NCI-H1694 treated with DMSO at 0.1 percent for 48 hours (cell line): ENCODE data around the gene ADGRB2.

Experiments used
- DNase-seq: peaks from one replicate; lab custom pipeline; 2025; lab: John Stamatoyannopoulos, UW

ADGRB2 gene

GRCh38 chr1:31697369-31697984 is 66.7 kb downstream of the ADGRB2 start:
- DNase-seq: no peak

- DNase-seq: no peak
Measured at GRCh38 chr1:31696242-31696641, 67.9 kb downstream of the ADGRB2 start.

- DNase-seq: no peak
Measured at GRCh38 chr1:31695327-31695726, 68.8 kb downstream of the ADGRB2 start.

- no peak for DNase-seq
Measured at GRCh38 chr1:31694964-31695313, 69.2 kb downstream of the ADGRB2 start.

- DNase-seq: no peak
Measured at GRCh38 chr1:31694069-31694963, 69.8 kb downstream of the ADGRB2 start.

- peak; percentile 71 for DNase-seq
Measured at GRCh38 chr1:31693231-31693630, 70.9 kb downstream of the ADGRB2 start.

- no peak for DNase-seq
Measured at GRCh38 chr1:31691951-31692350, 72.2 kb downstream of the ADGRB2 start.

- no peak for DNase-seq
Measured at GRCh38 chr1:31691446-31691845, 72.7 kb downstream of the ADGRB2 start.

- no peak for DNase-seq
Measured at GRCh38 chr1:31690921-31691320, 73.2 kb downstream of the ADGRB2 start.

- DNase-seq: no peak
Measured at GRCh38 chr1:31689854-31690253, 74.3 kb downstream of the ADGRB2 start.

GRCh38 chr1:31689379-31689778 is 74.8 kb downstream of the ADGRB2 start:
- DNase-seq: no peak

GRCh38 chr1:31688233-31688918 is 75.8 kb downstream of the ADGRB2 start:
- DNase-seq: no peak

GRCh38 chr1:31687601-31688000 is 76.5 kb downstream of the ADGRB2 start:
- no peak for DNase-seq

- no peak for DNase-seq
Measured at GRCh38 chr1:31685795-31686194, 78.3 kb downstream of the ADGRB2 start.

GRCh38 chr1:31683997-31684396 is 80.1 kb downstream of the ADGRB2 start:
- DNase-seq: no peak

GRCh38 chr1:31681415-31681814 is 82.7 kb downstream of the ADGRB2 start:
- DNase-seq: no peak

GRCh38 chr1:31679676-31680230 is 84.4 kb downstream of the ADGRB2 start:
- DNase-seq: no peak

GRCh38 chr1:31679091-31679490 is 85.0 kb downstream of the ADGRB2 start:
- no peak for DNase-seq

GRCh38 chr1:31678681-31679080 is 85.5 kb downstream of the ADGRB2 start:
- no peak for DNase-seq

GRCh38 chr1:31677949-31678348 is 86.2 kb downstream of the ADGRB2 start:
- DNase-seq: no peak

GRCh38 chr1:31677401-31677800 is 86.7 kb downstream of the ADGRB2 start:
- no peak for DNase-seq
